ENCODE data around the gene GRAP. TPM values are rescaled to one million over a fixed set of nuclear protein-coding genes. Genes with fewer than 3 reads are reported as not detected.

The GRAP gene
- total RNA-seq, 6 experiments from 2014 or later, result 0.10 to 0.48 (median 0.14) TPM; not detected in 3

DNA sequence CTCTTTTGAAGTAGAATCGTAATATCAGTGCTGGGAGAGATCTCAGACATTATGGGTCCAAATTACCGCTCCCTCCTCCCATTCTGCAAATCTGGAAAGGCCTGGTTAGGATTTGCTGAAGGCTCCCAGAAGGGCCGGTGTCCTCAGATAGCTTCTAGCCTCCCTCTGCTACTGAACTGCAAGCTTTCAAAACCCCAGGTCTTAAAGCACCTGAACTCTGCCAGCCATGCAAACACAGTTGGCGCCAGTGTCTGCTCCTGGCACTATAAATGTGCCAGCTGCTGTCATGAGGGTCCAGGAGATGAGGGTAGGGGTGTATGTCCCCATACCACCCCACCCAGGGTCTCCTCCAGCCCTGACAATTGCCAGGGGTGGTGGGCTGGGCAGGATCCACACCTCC is 70.6 kb downstream of the GRAP start:
- H3K4me3 Mint-ChIP-seq, result no peak overlapping the region
- peaks cover 13% of the 10 kb centered on the region; the same call in 1 of the 2 replicates for H3K36me3 Mint-ChIP-seq (ENCODE audit: low read depth)
- peaks cover 16% of the 10 kb centered on the region for H3K4me1 Mint-ChIP-seq (ENCODE audit: low read depth)
- no peaks in the 10 kb centered on the region for H3K27me3 Mint-ChIP-seq (ENCODE audit: insufficient read depth)
- H3K9me3 Mint-ChIP-seq, result no peaks in the 10 kb centered on the region
- TF ChIP-seq, protein P1, sequence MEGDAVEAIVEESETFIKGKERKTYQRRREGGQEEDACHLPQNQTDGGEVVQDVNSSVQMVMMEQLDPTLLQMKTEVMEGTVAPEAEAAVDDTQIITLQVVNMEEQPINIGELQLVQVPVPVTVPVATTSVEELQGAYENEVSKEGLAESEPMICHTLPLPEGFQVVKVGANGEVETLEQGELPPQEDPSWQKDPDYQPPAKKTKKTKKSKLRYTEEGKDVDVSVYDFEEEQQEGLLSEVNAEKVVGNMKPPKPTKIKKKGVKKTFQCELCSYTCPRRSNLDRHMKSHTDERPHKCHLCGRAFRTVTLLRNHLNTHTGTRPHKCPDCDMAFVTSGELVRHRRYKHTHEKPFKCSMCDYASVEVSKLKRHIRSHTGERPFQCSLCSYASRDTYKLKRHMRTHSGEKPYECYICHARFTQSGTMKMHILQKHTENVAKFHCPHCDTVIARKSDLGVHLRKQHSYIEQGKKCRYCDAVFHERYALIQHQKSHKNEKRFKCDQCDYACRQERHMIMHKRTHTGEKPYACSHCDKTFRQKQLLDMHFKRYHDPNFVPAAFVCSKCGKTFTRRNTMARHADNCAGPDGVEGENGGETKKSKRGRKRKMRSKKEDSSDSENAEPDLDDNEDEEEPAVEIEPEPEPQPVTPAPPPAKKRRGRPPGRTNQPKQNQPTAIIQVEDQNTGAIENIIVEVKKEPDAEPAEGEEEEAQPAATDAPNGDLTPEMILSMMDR (IDR thresholded peaks at IDR 0.05), result no peak
- DNase-seq, result no peak
- no peak overlapping the region for H3K27ac Mint-ChIP-seq

DNA sequence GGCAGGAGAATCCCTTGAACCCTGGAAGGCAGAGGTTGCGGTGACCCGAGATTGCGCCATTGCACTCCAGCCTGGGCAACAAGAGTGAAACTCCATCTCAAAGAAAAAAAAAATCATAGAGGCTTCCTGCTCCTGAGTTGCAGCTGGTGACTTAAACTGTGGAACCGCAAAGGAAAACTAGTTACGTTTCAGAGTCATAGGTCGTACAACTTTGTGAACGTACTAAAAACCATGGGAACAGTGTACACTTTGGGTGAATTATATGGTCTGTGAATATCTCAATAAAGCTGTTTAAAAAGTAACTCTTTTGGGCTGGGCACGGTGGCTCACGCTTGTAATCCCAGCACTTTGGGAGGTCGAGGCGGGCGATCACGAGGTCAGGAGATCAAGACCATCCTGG is 71.2 kb downstream of the GRAP start:
- Mint-ChIP-seq H3K27ac (no peak overlapping the region), H3K36me3 (ENCODE audit: low read depth) (peaks cover 11% of the 10 kb centered on the region; the same call in 1 of the 2 replicates), H3K9me3 (no peaks in the 10 kb centered on the region), H3K27me3 (ENCODE audit: insufficient read depth) (no peaks in the 10 kb centered on the region), H3K4me1 (ENCODE audit: low read depth) (peaks cover 10% of the 10 kb centered on the region), H3K4me3 (no peak overlapping the region)
- no peak for DNase-seq
- TF ChIP-seq, protein P1 (IDR thresholded peaks at IDR 0.05), result no peak

DNA sequence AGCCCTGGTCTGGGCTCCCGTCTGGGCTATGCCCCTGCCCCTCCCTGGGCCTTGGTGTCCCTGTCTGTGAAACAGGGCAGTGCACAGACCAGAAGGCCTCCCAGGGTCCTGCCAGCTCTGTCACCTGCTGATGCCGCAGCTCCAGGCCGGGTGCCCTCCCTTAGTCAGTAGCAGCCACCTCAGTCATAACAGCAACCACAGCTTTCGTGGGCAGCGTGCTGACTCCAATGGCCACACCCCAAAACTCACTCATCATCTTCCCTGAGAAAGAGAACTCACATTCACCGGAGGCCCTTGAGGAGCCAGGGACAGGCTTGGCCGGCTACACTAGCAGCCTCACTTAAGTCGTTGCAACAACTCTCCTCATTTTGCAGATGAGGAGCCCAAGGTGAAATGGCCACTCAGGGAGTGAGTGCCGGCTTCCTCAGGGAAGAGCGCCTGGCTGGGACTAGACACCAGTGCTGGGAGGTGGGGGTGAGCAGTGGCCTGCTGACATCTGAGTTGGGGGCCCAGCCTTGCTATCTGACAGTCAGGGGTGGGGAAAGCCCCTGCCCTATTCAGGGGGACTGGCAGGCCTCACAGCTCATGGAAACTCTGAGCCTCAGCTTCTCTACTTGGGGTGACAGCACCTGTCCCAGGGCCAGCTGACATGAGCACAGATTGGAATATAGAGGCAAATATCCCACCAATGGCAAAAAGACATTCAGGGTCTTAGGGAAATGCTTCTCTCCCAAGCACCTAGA is 72.2 kb downstream of the GRAP start:
- Mint-ChIP-seq H3K4me1 (ENCODE audit: low read depth) (peaks cover 13% of the 10 kb centered on the region), H3K36me3 (ENCODE audit: low read depth) (peaks cover 18% of the 10 kb centered on the region; the same call in 1 of the 2 replicates), H3K27me3 (ENCODE audit: insufficient read depth) (no peaks in the 10 kb centered on the region; the same call in 1 of the 2 replicates), H3K9me3 (no peaks in the 10 kb centered on the region), H3K27ac (peak overlapping the region; percentile 52), H3K4me3 (no peak overlapping the region)
- TF ChIP-seq, protein P1 (IDR thresholded peaks at IDR 0.05), result no peak
- peak; percentile 20 for DNase-seq

DNA sequence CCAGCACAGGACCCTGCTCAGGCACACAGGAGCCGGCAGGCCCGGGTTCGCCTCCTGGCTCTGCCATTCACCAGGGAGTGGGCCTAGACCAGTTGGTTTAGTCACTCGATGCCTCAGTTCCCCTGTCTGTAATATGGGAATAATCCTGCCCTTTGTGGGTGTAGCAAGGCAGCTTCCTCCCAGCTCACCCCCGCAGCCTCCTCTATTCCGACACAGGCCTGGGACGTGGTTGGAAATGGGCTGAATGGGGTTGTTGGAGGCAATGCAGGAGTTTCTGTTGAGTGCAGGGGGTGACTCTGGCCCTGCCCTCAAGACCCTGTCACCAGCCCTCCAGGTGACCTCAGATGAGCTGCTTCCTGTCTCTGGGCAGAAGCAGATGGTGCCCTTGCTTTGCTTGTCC is 75.0 kb downstream of the GRAP start:
- no peak for DNase-seq
- no peaks in the 10 kb centered on the region for H3K9me3 Mint-ChIP-seq
- no peak overlapping the region for H3K4me3 Mint-ChIP-seq
- H3K4me1 Mint-ChIP-seq (ENCODE audit: low read depth), result peaks cover 16% of the 10 kb centered on the region
- H3K27ac Mint-ChIP-seq, result no peak overlapping the region
- peaks cover 4% of the 10 kb centered on the region for H3K27me3 Mint-ChIP-seq (ENCODE audit: insufficient read depth)
- peaks cover 16% of the 10 kb centered on the region; the same call in 1 of the 2 replicates for H3K36me3 Mint-ChIP-seq (ENCODE audit: low read depth)
- TF ChIP-seq, protein P1 (IDR thresholded peaks at IDR 0.05), result no peak

Other genes with a start within 250 kb of the GRAP start
- 10 to 100 TPM; 20.4 to 27.2 (median 23.1) TPM for gene PRPSAP2, start 188.8 kb downstream of the GRAP start, total RNA-seq (2021; fragmentation: NEBNext Ultra II Directional; extraction: Animal tissue kit (Norgen Biotek cat#: 25700))
- not detected for gene SLC5A10, start 94.8 kb downstream of the GRAP start, total RNA-seq (2021; fragmentation: NEBNext Ultra II Directional; extraction: Animal tissue kit (Norgen Biotek cat#: 25700))
- gene FAM83G, start 42.2 kb downstream of the GRAP start, total RNA-seq (2021; fragmentation: NEBNext Ultra II Directional; extraction: Animal tissue kit (Norgen Biotek cat#: 25700)), result 10 to 100 TPM; 21.0 to 24.0 (median 21.7) TPM
- not detected for gene GRAPL, start 80.6 kb upstream of the GRAP start, total RNA-seq (2021; fragmentation: NEBNext Ultra II Directional; extraction: Animal tissue kit (Norgen Biotek cat#: 25700))
- 10 to 100 TPM; 40.1 to 47.4 (median 42.7) TPM for gene EPN2, start 190.4 kb upstream of the GRAP start, total RNA-seq (2021; fragmentation: NEBNext Ultra II Directional; extraction: Animal tissue kit (Norgen Biotek cat#: 25700))

All from HFFc6 (cell line).